WERI-Rb-1 (cell line): ENCODE results near the gene PATJ.

Experiments used
- DNase-seq: peaks from one replicate; pipeline ENCODE4 v3.0.0-alpha.2; 2020
- H3K27ac ChIP-seq: fragments of 250-450 bp; sonication (Bioruptor Pico); 2 replicates; pipeline ENCODE4 v1.5.1; 2020; ENCODE audit warnings: mild to moderate bottlenecking, moderate library complexity
- H3K27me3 ChIP-seq: fragments of 250-450 bp; sonication (Bioruptor Pico); 2 replicates; pipeline ENCODE4 v1.5.1; 2021; ENCODE audit warnings: mild to moderate bottlenecking, low read depth, moderate library complexity; ENCODE audit not compliant: insufficient read depth, severe bottlenecking
- H3K36me3 ChIP-seq: fragments of 250-450 bp; sonication (Bioruptor Pico); 2 replicates; pipeline ENCODE4 v1.5.1; 2020; ENCODE audit warnings: mild to moderate bottlenecking, moderate library complexity
- H3K4me3 ChIP-seq: 2 replicates; pipeline ENCODE4 v1.5.1; 2011; ENCODE audit warnings: low read depth, mild to moderate bottlenecking, control low read depth, low read length
- H3K9me3 ChIP-seq: fragments of 250-450 bp; sonication (Bioruptor Pico); 2 replicates; pipeline ENCODE4 v1.5.1; 2021; ENCODE audit warnings: mild to moderate bottlenecking, moderate library complexity; ENCODE audit not compliant: severe bottlenecking
- CTCF ChIP-seq: IDR thresholded peaks from 2 replicates; pipeline ENCODE4 v1.5.1; 2011; ENCODE audit warnings: low read depth, mild to moderate bottlenecking, control low read depth, inconsistent platforms, low read length

The PATJ gene

GRCh38 chr1:62227496-62227895 lies 485.2 kb downstream of the PATJ start:
- Histone ChIP-seq H3K36me3 (no peaks in the 10 kb centered on the region), H3K9me3 (no peaks in the 10 kb centered on the region), H3K4me3 (no peak overlapping the region), H3K27me3 (no peaks in the 10 kb centered on the region), H3K27ac (no peak overlapping the region)
- no peak for TF ChIP-seq CTCF
- DNase-seq, result no peak
